NCI-H748 (cell line): ENCODE measurements around the gene RPP14.
"Not testable (repeated sequence)": the region's sequence is repeated elsewhere in the genome, so short reads cannot be mapped to it uniquely, and the experiment has no call there.

Experiments
- DNase-seq: peaks from one replicate; lab custom pipeline; 2025; ENCODE audit not compliant: unreplicated experiment; lab: John Stamatoyannopoulos, UW

The RPP14 gene

GRCh38 chr3:58305882-58306711, at the start of gene RPP14, which contains the start of gene HTD2:
RPP14 (plus strand) TSS chr3:58306245; CDS start chr3:58310330, 4,085 bp downstream.
HTD2 (plus strand) TSS chr3:58306520; CDS start chr3:58317614, 11,094 bp downstream.
- peak; percentile 93 for DNase-seq

- no peak for DNase-seq
These were observed 49.5 kb upstream of the RPP14 start for GRCh38 chr3:58256511-58256910.

GRCh38 chr3:58258392-58259055, 47.5 kb upstream of the RPP14 start:
- no peak for DNase-seq

GRCh38 chr3:58260261-58260731, 45.7 kb upstream of the RPP14 start:
- DNase-seq: no peak

GRCh38 chr3:58260733-58261132, 45.3 kb upstream of the RPP14 start:
- DNase-seq: no peak

- DNase-seq: no peak
These were observed 43.9 kb upstream of the RPP14 start for GRCh38 chr3:58261954-58262666.

GRCh38 chr3:58266577-58266976, 39.5 kb upstream of the RPP14 start:
- DNase-seq: no peak

- not testable (repeated sequence) for DNase-seq
These were observed 38.5 kb upstream of the RPP14 start for GRCh38 chr3:58267543-58267942.

GRCh38 chr3:58269356-58269755, 36.7 kb upstream of the RPP14 start:
- no peak for DNase-seq

- no peak for DNase-seq
These were observed 35.6 kb upstream of the RPP14 start for GRCh38 chr3:58270485-58270884.

GRCh38 chr3:58271901-58272501, 34.0 kb upstream of the RPP14 start:
- no peak for DNase-seq

- DNase-seq: no peak
These were observed 33.2 kb upstream of the RPP14 start for GRCh38 chr3:58272891-58273290.

- DNase-seq: not testable (repeated sequence)
These were observed 32.7 kb upstream of the RPP14 start for GRCh38 chr3:58273362-58273761.

GRCh38 chr3:58274027-58274614, 31.9 kb upstream of the RPP14 start:
- no peak for DNase-seq

GRCh38 chr3:58281069-58281468, 25.0 kb upstream of the RPP14 start:
- no peak for DNase-seq

GRCh38 chr3:58285334-58285733, 20.7 kb upstream of the RPP14 start:
- no peak for DNase-seq

- no peak for DNase-seq
These were observed 18.7 kb upstream of the RPP14 start for GRCh38 chr3:58287354-58287753.

- no peak for DNase-seq
These were observed 17.9 kb upstream of the RPP14 start for GRCh38 chr3:58288011-58288728.

- not testable (repeated sequence) for DNase-seq
These were observed 17.0 kb upstream of the RPP14 start for GRCh38 chr3:58288964-58289613.
